Dermis blood vessel endothelial cell (primary cell): Measurements from ENCODE around the gene TTC3. TPM values are rescaled to one million over a fixed set of nuclear protein-coding genes. Genes with fewer than 3 reads are reported as not detected.
A peak's percentile ranks its signal among the peaks of the same experiment; 100 is the strongest.

Experiments used
- DNase-seq: peaks from one replicate; pipeline ENCODE4 v3.0.0; 2010
- total RNA-seq: library from RNA; depleted of rRNA; stranded (reverse); fragments of >200 nt; gene quantifications from 2 replicates; pipeline ENCODE4 v1.2.3, GENCODE V29; 2014

Gene TTC3
- total RNA-seq, 1 donor from 2014 or later = 198 TPM

GRCh38 chr21:37226041-37226920, 153.2 kb downstream of the TTC3 start:
- no peak for DNase-seq

- no peak for DNase-seq
These were observed 154.3 kb downstream of the TTC3 start for GRCh38 chr21:37227071-37228002.

DNA sequence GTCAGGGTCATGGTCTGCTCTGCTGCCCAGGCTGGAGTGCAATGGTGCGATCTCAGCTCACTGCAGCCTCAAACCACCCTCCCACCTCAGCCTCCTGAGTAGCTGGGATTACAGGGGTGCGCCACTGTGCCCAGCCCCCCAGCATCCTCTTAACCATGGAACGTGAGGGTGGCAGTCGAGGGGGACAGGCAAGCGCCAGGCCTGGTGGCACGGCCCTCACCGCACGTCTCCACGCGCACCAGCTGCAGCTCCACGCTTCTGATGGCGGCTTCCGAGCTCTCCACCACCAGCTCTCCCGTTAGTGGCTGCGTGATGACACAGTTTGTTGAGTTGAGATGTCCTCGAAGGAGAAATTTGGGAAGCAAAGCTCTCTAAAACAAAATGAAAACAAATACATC, 154.9 kb downstream of the TTC3 start:
- no peak for DNase-seq

DNA sequence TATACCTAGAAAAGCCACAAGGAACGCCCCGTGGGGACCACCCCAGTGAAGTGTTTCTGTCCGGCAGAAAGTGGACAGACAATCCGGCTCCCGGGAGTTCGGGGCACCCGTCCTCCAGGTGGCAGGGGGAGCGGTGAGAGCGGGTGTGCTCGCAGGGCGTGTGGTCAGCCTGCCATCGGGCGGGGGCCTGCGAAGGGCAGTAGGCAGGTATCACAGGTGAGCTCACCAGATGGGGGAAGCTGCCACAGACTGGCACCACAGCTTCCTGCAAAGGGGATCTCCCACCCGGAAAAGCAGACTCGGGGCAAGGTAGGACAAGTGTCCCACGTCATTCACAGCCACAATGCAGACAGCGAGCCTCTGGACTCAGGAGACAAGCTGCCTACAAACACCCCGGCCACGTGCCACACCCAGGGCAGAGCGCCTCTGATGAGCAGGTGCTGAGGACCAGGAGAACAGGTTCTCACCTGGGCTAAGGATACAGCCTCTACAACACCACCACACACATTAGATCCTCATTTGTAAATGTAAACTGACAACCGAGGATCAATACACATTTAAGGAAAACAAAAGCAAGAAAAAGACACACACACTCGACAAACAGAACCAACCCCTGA, 157.7 kb downstream of the TTC3 start:
- DNase-seq = no peak

- DNase-seq = no peak
These were observed 158.2 kb downstream of the TTC3 start for GRCh38 chr21:37231249-37231645.

- no peak for DNase-seq
These were observed 158.6 kb downstream of the TTC3 start for GRCh38 chr21:37231671-37232070.

DNA sequence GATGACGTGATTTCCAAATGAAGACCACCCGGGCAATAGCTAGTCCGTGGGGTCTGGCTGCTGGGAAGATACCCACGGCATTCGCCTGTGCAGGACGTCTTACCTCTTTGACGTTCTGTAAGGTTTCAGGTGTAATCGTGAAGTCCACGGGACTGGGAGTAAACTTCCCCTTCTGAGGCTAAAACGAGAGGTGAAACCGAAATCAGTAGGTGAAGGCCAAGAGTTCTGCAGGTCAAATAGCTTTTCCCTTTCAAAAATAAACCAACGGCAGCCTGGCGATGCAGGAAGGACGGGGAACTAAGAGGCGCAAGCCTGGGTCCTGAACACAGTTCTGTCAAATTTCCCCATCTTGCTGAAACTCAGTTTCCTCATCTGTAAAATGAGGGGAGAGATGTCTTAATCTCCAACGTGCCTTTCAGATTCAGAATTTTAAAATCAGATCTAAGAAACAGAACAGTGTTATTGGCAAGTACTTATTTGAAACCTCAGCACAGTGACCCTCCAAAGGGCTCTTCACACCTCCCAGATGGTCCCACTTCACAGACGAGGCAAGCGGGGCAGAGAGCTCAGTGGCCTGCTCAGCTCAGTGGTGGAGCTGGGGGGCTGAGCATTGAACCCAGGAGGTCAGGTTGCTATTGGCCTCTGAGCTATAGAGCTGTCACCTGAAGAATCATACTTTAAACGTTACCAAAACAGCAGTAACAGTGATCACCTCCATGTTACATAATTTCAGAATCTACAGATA, 159.4 kb downstream of the TTC3 start:
- no peak for DNase-seq

GRCh38 chr21:37233551-37234146, 160.6 kb downstream of the TTC3 start:
- no peak for DNase-seq

DNA sequence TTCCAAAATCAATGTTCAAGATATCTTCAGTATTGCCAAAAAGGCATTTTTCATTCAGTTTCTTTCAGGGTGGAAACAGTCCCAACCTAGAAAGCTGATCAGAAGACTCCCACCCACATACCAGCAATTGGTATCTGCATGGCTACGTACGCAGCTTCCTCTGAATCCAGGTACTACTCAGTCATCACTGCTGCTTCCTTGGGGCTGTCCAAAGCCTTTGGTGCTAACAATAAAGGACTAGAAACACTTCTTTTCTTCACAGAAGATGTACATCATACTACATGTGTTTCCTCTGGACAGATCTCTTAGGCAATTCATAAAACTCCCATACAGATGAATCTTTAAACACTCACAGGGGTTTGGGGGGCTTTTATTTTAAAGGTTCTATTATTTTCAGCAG, 164.3 kb downstream of the TTC3 start:
- peak; percentile 6 for DNase-seq

DNA sequence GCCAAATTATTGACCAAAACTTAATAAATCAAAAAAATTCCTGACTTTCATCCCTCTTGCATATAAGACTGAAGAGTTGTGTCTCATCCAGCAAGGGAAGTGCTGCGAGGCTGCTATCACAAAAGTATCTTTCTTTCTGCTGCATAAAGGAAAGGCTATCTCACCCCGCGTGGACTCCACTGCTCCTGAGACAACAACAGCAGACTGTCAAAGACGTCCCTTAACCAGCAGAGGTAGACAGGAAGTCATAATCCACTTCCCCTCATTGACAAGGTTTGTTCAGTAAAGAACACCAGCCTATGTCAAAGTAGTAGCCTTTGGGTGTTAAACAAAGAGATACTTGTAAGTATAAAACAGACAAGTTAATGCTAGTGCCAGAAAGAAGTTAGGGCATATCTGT, 164.7 kb downstream of the TTC3 start:
- peak; percentile 66 for DNase-seq

- DNase-seq = no peak
These were observed 167.9 kb downstream of the TTC3 start for GRCh38 chr21:37240978-37241377.

DNA sequence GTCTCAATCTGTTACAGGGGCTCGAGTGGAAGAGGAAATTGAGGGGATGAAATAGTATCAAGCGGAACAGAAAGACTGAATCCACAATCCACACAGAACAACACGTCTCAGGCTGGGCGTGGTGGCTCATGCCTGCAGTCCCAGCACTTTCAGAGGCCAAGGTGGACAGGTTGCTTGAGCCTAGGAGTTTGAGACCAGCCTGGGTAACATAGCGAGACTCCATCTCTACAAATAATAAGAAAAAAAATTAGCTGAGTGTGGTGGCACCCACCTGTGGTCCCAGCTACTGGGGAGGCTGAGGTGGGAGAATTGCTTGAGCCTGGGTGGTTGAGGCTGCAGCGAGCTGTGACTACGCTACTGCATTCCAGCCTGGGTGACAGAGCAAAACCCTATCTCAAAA, 168.4 kb downstream of the TTC3 start:
- no peak for DNase-seq

GRCh38 chr21:37243961-37244360, 170.9 kb downstream of the TTC3 start:
- no peak for DNase-seq

GRCh38 chr21:37244501-37245095, 171.5 kb downstream of the TTC3 start:
- DNase-seq = no peak

- no peak for DNase-seq
These were observed 172.1 kb downstream of the TTC3 start for GRCh38 chr21:37245151-37245550.

GRCh38 chr21:37248298-37248697, 175.2 kb downstream of the TTC3 start:
- DNase-seq = no peak

- DNase-seq = no peak
These were observed 176.3 kb downstream of the TTC3 start for GRCh38 chr21:37249112-37249904.

DNA sequence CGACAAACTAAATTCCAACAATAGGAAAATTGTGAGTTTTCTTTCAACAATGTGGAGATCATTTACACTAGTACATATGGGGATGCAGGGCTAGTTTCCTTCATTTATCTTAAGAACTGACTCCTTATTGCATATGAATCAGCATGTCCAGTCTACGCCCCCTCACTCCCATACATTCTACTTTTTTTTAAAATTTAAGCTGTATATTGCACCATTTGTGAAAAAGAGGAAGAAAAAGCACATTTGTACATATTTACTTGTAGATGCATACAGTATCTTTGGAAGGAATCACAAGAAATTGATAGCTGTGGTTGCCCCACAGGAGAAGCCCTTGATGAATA, 178.2 kb downstream of the TTC3 start:
- DNase-seq = no peak
